ENCODE measurements around the gene HOXC9. TPM values are rescaled to one million over a fixed set of nuclear protein-coding genes. Genes with fewer than 3 reads are reported as not detected.

Gene HOXC9
- total RNA-seq, 3 donors from 2014 or later: 3.8 to 16.8 (median 4.6) TPM

- DNase-seq (ENCODE audit: low spot score in 2 of 2): no peak
- no peaks in the 10 kb centered on the region for H3K9me3 ChIP-seq
- no peak overlapping the region for H3K27ac ChIP-seq
- peaks cover 0 to 8% of the 10 kb centered on the region in 2 donors for H3K4me1 ChIP-seq
- no peaks in the 10 kb centered on the region for H3K27me3 ChIP-seq
- TF ChIP-seq POLR2AphosphoS5 (IDR thresholded peaks at IDR 0.05) (no peak), POLR2A (IDR thresholded peaks at IDR 0.05) (no peak), CTCF (IDR thresholded peaks at IDR 0.05) (no peak)
- peak overlapping the region in 2 of 3 donors; percentile 1 to 18 for H3K4me3 ChIP-seq
- intact Hi-C loops (cut with DNase I; ENCODE audit: low total_unique reads): no loop called here
- H3K36me3 ChIP-seq: no peaks in the 10 kb centered on the region
Measured at GRCh38 chr12:54050482-54050810, 50.5 kb downstream of the HOXC9 start.

DNA sequence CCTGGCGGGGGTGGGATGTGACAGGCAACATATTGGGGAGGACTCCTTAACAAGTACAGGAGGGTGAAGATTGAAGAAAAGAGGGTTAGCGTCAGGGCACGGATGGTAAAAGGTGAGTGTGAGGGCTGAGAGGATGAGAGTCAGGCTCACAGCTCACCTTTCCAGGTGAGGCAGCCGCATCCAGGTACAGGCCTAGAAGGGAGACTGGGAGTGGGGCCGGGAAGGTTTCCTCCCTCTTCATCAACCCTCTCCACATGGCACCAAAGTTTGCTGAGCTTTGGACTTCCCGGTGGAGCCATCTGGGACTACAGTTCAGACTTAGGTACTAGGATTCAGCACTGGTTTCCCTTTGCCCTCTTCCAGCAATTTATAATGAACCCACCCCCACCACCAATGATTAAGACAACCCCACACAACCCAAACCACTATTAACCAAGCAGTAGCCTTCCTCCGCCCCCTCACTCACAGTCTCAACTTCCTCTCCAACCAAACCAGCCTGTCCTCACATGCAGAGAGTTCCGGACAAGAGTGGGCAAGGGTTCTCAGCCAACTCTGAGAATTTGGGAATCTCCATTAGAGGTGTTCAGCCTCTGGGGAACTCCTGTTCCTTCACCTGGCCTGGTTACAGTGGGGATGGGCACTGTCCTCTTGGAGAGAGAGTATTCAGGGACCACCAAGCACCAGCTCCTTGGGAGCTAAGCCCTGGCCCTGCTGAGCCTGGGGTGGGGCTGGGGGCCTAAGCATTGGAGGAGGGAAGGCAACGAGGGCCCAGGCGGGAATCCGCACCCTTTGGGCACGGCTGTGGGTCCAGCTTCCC lies 51.3 kb downstream of the HOXC9 start:
- no peak overlapping the region for H3K4me3 ChIP-seq
- H3K27ac ChIP-seq: peak overlapping the region; percentile 68 to 84
- no peaks in the 10 kb centered on the region for H3K27me3 ChIP-seq
- no peak for DNase-seq (ENCODE audit: low spot score in 2 of 2)
- intact Hi-C loops (cut with DNase I; ENCODE audit: low total_unique reads): no loop called here
- H3K4me1 ChIP-seq: peaks cover 0 to 8% of the 10 kb centered on the region in 2 donors
- no peaks in the 10 kb centered on the region for H3K36me3 ChIP-seq
- no peak for TF ChIP-seq POLR2AphosphoS5 (IDR thresholded peaks at IDR 0.05)
- no peak for TF ChIP-seq CTCF (IDR thresholded peaks at IDR 0.05)
- TF ChIP-seq POLR2A (IDR thresholded peaks at IDR 0.05): no peak
- H3K9me3 ChIP-seq: no peaks in the 10 kb centered on the region

DNA sequence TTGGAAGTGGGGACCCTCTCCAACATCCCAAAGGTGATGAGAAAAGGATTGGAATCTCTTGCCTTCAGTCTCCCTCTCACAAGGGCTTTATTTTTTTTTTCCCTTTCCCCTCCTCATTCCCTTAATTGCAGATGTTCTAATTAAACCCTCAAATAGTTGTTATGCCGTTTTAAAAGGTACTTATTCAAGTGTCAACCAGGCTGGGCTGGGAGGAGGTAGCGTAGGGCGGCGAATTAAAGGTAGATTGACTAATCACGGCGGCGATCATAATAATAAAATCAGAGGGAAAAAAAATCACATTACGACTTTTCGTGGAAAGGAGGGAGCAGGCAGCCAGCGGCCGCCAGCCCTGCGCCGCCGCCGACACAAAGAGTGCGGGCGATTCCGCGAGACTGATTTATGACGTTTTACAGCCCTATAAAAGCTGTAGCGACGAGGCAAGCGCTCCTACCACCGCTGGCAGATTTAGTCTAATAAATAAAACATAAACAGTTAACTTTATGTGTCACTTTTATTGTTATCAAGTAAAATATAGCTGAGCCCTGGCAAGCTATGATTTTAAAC lies 52.0 kb downstream of the HOXC9 start:
- intact Hi-C loops (cut with DNase I; ENCODE audit: low total_unique reads): no loop called here

DNA sequence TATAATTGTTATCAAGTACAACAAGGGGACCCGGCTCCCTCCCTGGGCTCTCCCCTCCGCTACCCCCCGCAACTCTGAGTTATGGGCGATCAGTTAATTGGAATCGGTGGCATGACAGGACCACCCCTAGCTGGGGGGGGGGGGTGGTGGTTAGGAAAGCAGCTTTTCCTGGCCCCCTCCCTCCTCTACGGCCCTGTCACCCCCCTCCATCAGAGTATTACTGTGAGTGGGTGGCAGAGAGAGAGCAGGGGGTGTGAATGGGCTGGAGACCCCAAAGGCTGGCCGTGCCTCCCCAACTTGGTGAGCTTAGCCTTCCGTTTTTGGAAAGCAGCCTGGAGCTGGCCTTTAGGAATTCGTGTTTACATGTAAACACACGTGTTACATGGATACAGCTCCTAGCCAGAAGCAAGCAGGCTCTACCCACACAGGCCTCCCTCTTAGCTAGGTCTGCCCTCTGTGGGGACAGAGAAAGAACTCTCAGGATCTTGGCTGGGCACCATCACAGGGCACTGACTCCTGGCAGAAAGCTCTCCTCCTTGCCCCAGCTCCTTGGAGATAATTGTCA lies 52.6 kb downstream of the HOXC9 start:
- H3K27ac ChIP-seq: peak overlapping the region; percentile 80 to 84
- DNase-seq (ENCODE audit: low spot score in 2 of 2): no peak
- intact Hi-C loops (cut with DNase I; ENCODE audit: low total_unique reads): no loop called here

More for the DNA sequence above, 52.0 kb downstream of the HOXC9 start:
- Histone ChIP-seq H3K27me3 (no peaks in the 10 kb centered on the region), H3K4me1 (peaks cover 0 to 8% of the 10 kb centered on the region in 2 donors), H3K27ac (peak overlapping the region; percentile 80 to 84), H3K9me3 (no peaks in the 10 kb centered on the region), H3K36me3 (no peaks in the 10 kb centered on the region), H3K4me3 (peak overlapping the region; percentile 11 to 72 (median 66))
- no peak for DNase-seq (ENCODE audit: low spot score in 2 of 2)
- TF ChIP-seq CTCF (IDR thresholded peaks at IDR 0.05): no peak

More for the DNA sequence above, 52.6 kb downstream of the HOXC9 start:
- H3K36me3 ChIP-seq: no peaks in the 10 kb centered on the region
- H3K9me3 ChIP-seq: no peaks in the 10 kb centered on the region
- TF ChIP-seq POLR2A (IDR thresholded peaks at IDR 0.05): no peak
- TF ChIP-seq POLR2AphosphoS5 (IDR thresholded peaks at IDR 0.05): no peak
- no peak for TF ChIP-seq CTCF (IDR thresholded peaks at IDR 0.05)
- peak overlapping the region; percentile 11 to 72 (median 66) for H3K4me3 ChIP-seq
- H3K4me1 ChIP-seq: peaks cover 0 to 8% of the 10 kb centered on the region in 2 donors
- no peaks in the 10 kb centered on the region for H3K27me3 ChIP-seq

Other genes with a start within 250 kb of the HOXC9 start
- not detected for gene CISTR, start 248.2 kb upstream of the HOXC9 start, total RNA-seq
- gene HOXC13, start 61.3 kb upstream of the HOXC9 start, total RNA-seq: 1 to 10 TPM in 1 of 3 donors, under 1 TPM in 1, not detected in 1; 0.98 to 1.0 TPM
- gene HOXC12, start 45.3 kb upstream of the HOXC9 start, total RNA-seq: under 1 TPM in 1 of 3 donors, not detected in 2; 0.15 TPM
- under 1 TPM in 1 of 3 donors, not detected in 2; 0.29 TPM for gene HOXC11, start 27.0 kb upstream of the HOXC9 start, total RNA-seq
- 1 to 10 TPM in 1 of 3 donors, under 1 TPM in 1, not detected in 1; 0.73 to 1.3 TPM for gene HOTAIR, start 25.2 kb upstream of the HOXC9 start, total RNA-seq
- 10 to 100 TPM in 1 of 3 donors, 1 to 10 TPM in 2; 2.0 to 10.9 (median 4.3) TPM for gene HOXC10, start 15.0 kb upstream of the HOXC9 start, total RNA-seq
- 1 to 10 TPM in 2 of 3 donors, under 1 TPM in 1; 0.73 to 5.4 (median 2.0) TPM for gene HOXC8, start 8.8 kb downstream of the HOXC9 start, total RNA-seq
- gene HOXC6, start 28.3 kb downstream of the HOXC9 start, total RNA-seq: 1 to 10 TPM; 3.3 to 4.1 (median 4.0) TPM
- gene HOXC5, start 32.9 kb downstream of the HOXC9 start, total RNA-seq: under 1 TPM; 0.73 to 0.98 (median 0.96) TPM
- gene HOXC4, start 53.7 kb downstream of the HOXC9 start, total RNA-seq: 1 to 10 TPM; 1.8 to 2.3 (median 1.9) TPM
- 10 to 100 TPM; 29.6 to 55.4 (median 46.4) TPM for gene SMUG1, start 188.8 kb downstream of the HOXC9 start, total RNA-seq

Data from breast epithelium (tissue), 4 donors.